NCI-H187 treated with DMSO at 0.1 percent for 48 hours (cell line): Measurements from ENCODE around the gene CD160.
"Not testable (repeated sequence)": the region's sequence is repeated elsewhere in the genome, so short reads cannot be mapped to it uniquely, and the experiment has no call there.

Source experiments
- DNase-seq: peaks from one replicate; lab custom pipeline; 2025; lab: John Stamatoyannopoulos, UW

Gene CD160

DNA sequence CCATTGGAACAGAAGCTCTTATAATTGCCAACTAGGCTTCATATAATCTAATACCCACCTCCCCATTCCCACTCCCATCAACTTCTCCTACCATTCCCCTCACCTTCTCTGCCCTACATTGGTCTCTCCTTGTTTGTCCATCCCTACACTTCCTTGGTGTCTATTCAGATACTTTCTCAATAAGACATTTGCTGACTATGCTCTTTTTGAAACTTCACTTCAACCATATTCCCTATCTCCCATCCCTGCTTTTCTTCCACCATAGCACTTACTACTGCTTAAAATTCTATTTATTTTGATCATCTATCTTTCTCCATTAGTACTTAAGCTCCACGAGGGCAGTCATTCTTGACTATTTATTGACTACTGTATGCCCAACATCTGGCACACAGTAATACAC lies 40.4 kb downstream of the CD160 start:
- no peak for DNase-seq

DNA sequence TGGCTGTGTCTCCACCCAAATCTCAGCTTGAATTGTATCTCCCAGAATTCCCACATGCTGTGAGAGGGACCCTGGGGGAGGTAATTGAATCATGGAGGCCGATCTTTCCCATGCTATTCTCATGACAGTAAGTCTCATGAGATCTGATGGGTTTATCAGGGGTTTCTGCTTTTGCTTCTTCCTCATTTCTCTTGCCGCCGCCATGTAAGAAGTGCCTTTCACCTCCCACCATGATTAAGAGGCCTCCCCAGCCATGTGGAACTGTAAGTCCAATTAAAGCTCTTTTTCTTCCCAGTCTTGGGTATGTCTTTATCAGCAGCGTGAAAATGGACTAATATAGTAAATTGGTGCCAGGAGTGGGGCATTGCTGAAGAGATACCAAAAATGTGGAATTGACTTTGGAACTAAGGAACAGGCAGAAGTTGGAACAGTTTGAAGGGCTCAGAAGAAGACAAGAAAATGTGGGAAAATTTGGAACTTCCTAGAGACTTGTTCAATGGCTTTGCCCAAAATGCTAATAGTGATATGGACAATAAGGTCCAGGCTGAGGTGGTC lies 41.2 kb downstream of the CD160 start:
- DNase-seq = not testable (repeated sequence)

DNA sequence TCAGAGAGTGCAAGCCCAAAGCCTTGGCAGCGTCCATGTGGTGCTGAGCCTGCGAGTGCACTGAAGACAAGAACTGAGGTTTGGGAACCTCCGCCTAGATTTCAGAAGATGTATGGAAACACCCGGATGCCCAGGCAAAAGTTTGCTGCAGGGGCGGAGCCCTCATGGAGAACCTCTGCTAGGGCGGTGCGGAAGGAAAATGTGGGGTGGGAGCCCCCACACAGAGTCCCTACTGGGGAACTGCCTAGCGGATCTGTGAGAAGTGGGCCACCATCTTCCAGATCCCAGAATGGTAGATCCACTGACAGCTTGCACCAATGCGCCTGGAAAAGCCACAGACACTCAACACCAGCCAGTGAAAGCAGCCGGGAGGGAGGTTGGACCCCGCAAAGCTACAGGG lies 42.2 kb downstream of the CD160 start:
- DNase-seq = not testable (repeated sequence)

DNA sequence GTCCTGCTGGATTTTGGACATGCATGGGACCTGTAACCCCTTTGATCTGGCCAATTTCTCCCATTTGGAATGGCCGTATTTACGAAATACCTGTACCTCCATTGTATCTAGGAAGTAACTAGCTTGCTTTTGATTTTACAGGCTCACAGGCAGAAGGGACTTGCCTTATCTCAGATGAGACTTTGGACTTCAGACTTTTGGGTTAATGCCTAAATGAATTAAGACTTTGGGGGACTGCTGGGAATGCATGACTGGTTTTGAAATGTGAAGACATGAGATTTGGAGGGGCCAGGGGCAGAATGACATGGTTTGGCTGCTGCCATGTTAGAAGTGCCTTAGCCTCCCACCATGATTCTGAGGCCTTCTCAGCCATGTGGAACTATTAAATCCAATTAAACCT lies 42.7 kb downstream of the CD160 start:
- not testable (repeated sequence) for DNase-seq

DNA sequence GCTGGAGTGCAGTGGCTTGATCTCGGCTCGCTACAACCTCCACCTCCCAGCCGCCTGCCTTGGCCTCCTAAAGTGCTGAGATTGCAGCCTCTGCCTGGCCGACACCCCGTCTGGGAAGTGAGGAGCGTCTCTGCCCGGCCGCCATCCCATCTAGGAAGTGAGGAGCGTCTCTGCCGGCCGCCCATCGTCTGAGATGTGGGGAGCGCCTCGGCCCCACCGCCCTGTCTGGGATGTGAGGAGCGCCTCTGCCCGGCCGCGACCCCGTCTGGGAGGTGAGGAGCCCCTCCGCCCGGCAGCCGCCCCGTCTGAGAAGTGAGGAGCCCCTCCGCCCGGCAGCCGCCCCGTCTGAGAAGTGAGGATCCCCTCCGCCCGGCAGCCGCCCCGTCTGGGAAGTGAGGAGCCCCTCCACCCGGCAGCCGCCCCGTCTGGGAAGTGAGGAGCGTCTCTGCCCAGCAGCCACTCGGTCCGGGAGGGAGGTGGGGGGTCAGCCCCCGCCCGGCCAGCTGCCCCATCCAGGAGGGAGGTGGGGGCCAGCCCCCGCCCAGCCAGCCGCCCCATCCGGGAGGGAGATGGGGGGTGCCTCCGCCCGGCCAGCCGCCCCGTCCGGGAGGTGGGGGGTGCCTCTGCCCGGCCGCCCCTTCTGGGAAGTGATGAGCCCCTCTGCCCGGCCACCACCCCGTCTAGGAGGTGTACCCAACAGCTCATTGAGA lies 45.1 kb downstream of the CD160 start:
- DNase-seq = not testable (repeated sequence)

DNA sequence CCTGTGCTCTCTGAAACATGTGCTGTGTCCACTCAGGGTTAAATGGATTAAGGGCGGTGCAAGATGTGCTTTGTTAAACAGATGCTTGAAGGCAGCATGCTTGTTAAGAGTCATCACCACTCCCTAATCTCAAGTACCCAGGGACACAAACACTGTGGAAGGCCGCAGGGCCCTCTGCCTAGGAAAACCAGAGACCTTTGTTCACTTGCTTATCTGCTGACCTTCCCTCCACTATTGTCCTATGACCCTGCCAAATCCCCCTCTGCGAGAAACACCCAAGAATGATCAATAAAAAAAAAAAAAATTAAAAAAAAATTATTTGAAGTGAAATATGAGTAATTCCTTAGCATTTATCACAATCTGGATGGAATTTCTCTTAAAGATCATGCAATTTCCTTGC lies 45.8 kb downstream of the CD160 start:
- not testable (repeated sequence) for DNase-seq

DNA sequence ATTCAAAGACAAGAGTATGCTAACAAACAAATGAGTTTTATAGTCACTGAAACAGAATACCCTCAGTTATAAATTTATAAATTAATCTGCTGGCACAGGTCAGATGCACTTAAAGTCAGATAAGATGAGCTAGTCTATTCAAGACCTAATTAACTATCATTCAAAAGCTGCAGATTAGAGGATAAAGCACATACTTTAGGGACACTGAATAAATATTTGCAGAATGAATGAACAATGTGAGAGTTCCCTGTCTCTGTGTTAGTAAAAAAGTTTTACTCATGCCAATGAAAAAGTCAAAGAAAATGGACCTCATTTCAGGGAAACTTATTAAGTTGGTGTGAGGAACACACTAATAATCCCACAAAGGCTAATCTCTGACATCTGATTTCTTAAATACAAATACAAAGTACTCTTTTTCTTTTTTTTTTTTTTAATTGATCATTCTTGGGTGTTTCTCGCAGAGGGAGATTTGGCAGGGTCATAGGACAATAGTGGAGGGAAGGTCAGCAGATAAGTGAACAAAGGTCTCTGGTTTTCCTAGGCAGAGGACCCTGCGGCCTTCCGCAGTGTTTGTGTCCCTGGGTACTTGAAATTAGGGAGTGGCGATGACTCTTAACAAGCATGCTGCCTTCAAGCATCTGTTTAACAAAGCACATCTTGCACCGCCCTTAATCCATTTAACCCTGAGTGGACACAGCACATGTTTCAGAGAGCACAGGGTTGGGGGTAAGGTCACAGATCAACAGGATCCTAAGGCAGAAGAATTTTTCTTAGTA lies 46.5 kb downstream of the CD160 start:
- not testable (repeated sequence) for DNase-seq

DNA sequence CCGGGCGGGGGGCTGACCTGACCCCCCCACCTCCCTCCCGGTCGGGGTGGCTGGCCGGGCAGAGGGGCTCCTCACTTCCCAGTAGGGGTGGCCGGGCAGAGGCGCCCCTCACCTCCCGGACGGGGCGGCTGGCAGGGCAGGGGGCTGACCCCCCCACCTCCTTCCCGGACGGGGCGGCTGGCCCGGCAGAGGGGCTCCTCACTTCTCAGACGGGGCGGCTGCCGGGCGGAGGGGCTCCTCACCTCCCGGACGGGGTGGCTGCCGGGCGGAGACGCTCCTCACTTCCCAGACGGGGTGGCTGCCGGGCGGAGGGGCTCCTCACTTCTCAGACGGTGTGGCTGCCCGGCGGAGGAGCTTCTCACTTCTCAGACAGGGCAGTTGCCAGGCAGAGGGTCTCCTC lies 47.6 kb downstream of the CD160 start:
- DNase-seq = not testable (repeated sequence)

DNA sequence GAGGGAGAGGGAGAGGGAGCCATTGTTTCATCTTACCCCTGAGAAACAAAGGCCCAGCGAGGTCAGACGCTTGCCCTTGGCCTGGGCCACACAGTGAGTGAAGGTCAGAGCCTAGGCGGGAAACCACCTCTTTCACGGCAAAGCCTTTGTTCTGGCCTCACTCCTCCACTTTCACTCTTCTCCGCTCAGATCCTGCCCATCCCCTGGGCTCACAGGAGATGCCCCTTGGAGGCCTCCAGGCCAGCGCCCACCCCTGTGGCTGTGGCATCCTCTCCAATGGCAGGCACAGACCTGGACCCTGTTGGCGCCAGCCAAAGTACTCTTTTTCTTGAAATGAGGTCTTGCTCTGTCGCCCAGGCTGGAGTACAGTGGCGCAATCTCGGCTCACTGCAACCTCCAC lies 48.7 kb downstream of the CD160 start:
- not testable (repeated sequence) for DNase-seq

DNA sequence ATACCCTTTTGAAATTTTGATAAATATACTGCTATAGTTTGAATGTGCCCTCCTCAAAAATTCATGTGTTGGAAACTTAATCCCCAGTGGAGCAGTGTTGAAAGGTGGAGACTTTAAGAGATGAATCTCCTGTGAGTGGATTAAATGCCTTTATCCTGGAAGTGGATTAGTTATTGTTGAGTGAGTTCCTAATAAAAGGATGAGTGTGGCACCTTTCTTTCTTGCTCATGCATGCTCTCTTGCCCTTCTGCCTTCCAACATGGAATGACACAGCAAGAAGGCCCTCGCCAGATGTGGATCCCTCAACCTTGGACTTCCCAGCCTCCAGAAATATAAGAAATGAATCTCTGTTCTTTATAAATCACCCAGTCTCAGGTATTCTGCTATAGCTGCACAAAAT lies 51.8 kb downstream of the CD160 start:
- DNase-seq = no peak

DNA sequence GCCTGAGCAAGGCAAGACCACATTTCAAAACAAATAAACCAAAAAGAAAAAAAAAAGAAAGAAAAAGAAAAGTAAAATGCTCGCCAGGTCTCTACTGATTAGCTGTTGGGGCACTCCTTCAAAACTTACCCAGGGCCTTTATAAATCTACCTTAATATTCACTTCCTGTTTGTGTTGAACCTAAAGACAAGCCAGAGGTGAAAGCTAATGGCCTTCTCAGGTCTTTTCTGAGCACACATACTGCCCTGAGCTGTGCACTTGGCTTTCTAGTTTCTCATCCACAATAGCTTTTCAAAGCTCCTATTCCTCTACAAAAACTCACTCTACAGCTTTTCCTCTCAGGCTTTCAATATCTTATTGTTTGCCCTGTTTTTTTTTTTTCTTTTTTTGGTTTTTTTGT lies 54.1 kb downstream of the CD160 start:
- DNase-seq = no peak

DNA sequence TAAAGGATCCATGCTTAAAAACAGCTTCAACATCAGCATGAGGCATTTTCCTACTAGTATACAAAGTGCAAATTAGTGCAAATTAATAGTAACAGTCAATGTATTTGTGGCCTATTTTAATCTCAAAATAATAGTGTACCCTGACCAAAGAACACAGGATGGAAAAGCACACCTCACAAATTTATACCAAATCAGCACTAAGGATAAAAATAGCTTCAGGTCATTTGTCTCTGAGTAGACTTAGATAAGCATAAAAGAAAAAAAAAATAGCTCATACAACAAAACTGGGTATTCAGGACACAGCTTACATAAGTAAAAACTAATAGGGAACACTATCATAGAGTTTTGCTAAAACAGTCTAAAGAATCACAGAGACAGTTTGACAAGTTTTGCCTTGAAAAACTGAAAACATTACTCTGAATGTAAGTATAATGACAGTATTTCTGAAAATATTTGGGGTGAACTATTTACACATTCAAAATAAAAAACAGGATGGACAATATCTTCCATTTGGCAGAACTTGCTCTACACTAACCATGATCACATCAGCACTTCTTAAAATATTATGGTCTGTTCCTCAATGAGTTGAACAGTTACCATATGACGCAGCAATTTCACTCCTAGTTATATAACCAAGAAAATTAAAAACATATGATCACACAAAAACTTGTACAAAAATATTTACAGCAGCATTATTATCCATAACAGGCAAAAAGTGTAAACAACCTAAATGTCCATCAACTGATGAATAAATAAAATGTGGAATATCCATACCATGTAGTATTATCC lies 58.3 kb downstream of the CD160 start:
- DNase-seq = no peak

DNA sequence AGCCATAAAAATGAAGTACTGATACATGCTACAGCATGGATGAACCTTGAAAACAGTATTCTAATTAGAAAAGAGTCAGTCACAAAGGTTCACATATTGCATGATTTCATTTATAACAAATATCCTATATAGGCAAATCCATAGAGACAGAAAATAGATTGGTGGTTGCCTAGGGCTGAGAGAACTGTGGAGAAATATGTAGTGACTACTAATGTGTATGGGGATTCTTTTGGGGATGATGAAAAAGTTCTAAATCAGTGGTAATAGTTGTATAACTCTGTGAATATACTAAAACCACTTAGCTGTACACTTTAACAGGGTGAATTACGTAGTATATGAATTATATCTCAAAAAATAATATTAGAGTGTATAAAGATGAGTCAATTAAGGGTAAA lies 58.8 kb downstream of the CD160 start:
- DNase-seq = no peak

DNA sequence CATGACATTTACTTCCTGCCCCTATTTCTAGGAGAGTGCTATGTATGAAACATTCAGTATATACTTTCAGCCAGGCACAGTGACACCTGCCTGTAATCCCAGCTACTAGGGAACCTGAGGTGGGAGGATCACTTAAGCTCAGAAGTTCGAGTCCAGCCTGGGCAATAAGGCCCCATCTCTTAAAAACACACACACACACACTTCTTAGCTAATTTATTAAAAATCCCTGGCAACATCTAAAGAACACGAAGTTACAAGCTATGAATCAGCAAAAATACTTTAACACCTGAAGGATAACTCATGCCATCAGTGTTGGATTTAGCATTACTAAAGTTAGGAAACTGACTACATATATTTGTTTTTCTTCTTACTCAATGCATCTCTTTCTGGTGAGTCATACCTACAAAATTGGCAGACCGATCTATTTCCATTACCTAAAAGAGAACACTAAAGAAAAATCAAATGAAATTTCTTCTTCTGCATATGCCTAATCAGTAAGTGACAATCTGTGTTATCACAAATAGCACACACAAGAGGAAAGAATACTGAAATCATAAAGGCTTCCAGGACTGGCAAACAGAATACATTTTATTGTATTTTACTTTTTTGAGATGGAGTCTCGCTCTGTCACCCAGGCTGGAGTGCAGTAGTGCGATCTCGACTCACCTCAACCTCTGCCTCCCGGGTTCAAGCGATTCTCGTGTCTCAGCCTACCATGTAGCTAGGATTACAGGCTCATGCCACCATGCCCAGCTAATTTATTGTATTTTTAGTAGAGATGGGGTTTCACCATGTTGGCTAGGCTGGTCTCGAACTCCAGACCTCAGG lies 63.2 kb downstream of the CD160 start:
- no peak for DNase-seq

DNA sequence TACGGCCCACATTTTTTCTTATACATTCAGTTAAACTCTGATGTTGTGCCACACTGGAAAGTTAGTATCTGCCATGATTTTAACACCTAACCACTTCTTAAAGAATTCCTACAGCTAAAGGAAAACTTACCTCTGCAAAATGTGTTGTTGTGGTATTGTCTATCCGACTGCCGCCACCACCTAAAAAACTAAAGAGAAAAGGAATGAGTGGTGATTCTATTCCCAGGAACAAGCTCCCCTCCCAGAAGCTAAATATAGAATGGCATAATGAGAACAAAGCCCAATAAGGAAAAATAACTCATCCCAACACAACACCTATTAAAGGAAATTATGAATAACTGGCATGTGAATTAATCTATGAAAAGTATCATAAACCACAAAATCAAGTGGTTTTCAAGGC lies 65.1 kb downstream of the CD160 start:
- no peak for DNase-seq

DNA sequence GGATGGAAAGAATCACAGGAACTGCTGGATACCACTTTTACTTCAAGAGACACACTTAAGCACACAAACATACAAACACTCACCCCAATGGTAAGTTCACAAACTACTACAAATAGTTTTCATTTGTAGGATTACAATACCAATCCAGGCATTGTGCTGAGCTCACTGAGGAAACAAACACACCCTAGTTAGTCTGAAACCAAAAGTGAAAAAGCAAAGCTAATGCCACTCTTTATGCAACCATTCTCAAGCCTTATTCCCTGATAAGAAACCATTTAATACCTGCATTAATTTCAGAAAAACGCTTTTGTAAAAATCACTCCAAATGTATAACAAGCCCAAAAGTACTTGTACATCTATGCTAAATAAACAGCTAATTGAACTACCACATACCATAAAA lies 66.2 kb downstream of the CD160 start:
- DNase-seq = no peak

DNA sequence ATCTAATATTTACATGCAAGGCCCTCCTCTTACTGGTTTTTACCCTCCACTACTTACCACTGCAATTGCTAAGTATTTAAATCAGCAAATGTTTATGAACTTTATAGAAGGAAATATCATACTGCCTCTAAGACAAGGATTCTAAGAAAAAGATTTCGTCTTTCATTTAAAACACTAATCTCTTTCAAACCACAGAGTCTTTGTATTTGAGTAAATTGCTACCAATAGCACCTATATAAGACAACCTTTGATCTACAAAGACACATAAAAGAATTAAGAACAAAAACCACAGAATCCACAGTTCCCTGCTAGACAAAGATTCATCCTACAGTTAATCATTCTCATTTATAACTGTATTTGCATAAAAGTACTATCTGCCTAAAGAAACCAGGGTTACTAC lies 67.0 kb downstream of the CD160 start:
- no peak for DNase-seq

DNA sequence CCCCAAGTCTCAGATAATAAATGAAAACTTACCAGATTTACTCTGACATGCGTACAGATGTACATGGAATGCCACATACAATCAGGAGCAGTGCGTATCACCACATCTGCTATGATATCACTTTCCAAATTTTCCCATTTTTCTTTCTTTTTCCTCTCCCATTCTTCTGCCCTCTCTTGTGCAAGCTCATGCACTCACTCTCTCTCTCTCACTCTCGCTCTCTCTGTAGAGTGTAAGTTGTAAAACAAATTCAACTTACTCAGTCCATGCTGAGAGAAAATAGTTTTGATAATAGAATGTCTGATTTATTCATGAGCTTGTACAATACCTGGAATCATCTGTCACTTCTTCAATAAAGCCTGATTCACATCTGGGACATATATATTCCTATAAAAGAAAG lies 69.3 kb downstream of the CD160 start:
- no peak for DNase-seq
